Left colon (tissue), 2 donors: Measurements from ENCODE around the gene TRPV2. TPM values are rescaled to one million over a fixed set of nuclear protein-coding genes. Genes with fewer than 3 reads are reported as not detected.

Source experiments
- ATAC-seq: fragments of 200-7000 bp; cut with Tn5 transposase; one replicate; pipeline ENCODE4 v1.9.1; 2020; ENCODE audit warnings: mild to moderate bottlenecking, moderate library complexity
- DNase-seq, 2 donors: peaks; one replicate each; pipeline ENCODE4 v3.0.0-alpha.2; 2020
- intact Hi-C, 2 donors: fragments of 100-400 bp; cut with DNase I in 1 of 2; cut with micrococcal nuclease in 1 of 2; formaldehyde crosslinking; loops; one replicate each; pipeline versions ENCODE4 v1.11.2 to v1.14.0; 2022; cut with DNase I, micrococcal nuclease
- total RNA-seq, 2 donors: library from RNA; stranded (reverse); fragmentation: NEBNext Ultra II Directional; extraction: Animal tissue kit (Norgen Biotek cat#: 25700); gene quantifications; one replicate each; pipeline ENCODE4 v1.2.1, GENCODE V29; 2021
- donor health status: DM: no; HTN: no; CAD: no.
- donor health status: DM: yes; HTN: yes; CAD: no.

Gene TRPV2
- total RNA-seq, 2 donors from 2014 or later: 4.4 to 9.2 TPM

GRCh38 chr17:16484445-16485175, 69.2 kb downstream of the TRPV2 start:
- DNase-seq (no peak), ATAC-seq (no peak)
- intact Hi-C loops: no loop called here

Other genes with a start within 250 kb of the TRPV2 start
- gene NCOR1, start 200.0 kb upstream of the TRPV2 start, total RNA-seq: 100 to 1,000 TPM; 181 to 257 TPM
- 10 to 100 TPM; 38.4 to 53.4 TPM for gene PIGL, start 198.4 kb upstream of the TRPV2 start, total RNA-seq
- gene CENPV, start 62.1 kb upstream of the TRPV2 start, total RNA-seq: 10 to 100 TPM; 44.5 to 62.3 TPM
- gene UBB, start 34.5 kb upstream of the TRPV2 start, total RNA-seq: 1,000 to 10,000 TPM; 1,117 to 1,930 TPM
- gene LRRC75A, start 76.6 kb downstream of the TRPV2 start, total RNA-seq: 10 to 100 TPM; 62.3 to 75.3 TPM
- gene ZNF287, start 153.6 kb downstream of the TRPV2 start, total RNA-seq: 1 to 10 TPM; 3.1 to 3.8 TPM
- 1 to 10 TPM; 3.7 to 6.1 TPM for gene ZNF624, start 238.3 kb downstream of the TRPV2 start, total RNA-seq